Heart left ventricle (tissue), 13 donors: ENCODE measurements around the gene DPP10.

Experiments
- POLR2A ChIP-seq, 2 donors: fragments of 450-650 bp; IDR thresholded peaks; one replicate each; pipeline ENCODE4 v1.6.1; 2017; ENCODE audit warnings: antibody characterized with exemption in 2 of 2, mild to moderate bottlenecking in 2 of 2, moderate library complexity in 2 of 2
- TF ChIP-seq, protein P1 (sequence below), 12 donors: fragments of 200-600 bp; sonication (generic) in 4 of 12; IDR thresholded peaks; one replicate each; pipeline versions ENCODE4 v1.5.0 to v1.8.0; 2018 to 2022; ENCODE audit warnings: antibody characterized with exemption in 12 of 12, mild to moderate bottlenecking in 5 of 12
- donor health status: ischemic (EF 13 %, LVEDD 7.1; RV severe dilation, severe dysfunction).
- donor health status: DM: no; HTN: yes; CAD: no.
- donor health status: DM: no; HTN: no; CAD: no.
- donor health status: ischemic (EF 25% LVEDD 6.9; RV normal size, moderate dysfunction).
- donor health status: ischemic (EF 25% LVEDD 5.7; RV mildly dilated, moderate dysfunction).
- donor health status: ischemic (EF 35%, LVEDD 5.7; RV mildly dilated, moderate dysfunction).
- donor health status: nonischemic (EF 11% LVEDD 7.7; RV severe dilation, severe dysfunction).
- donor health status: DM: yes; HTN: yes; CAD: no.
- donor health status: PGD.
- donor health status: ischemic (EF 29% LVEDD 5.4; RV normal size, mild dysfunction).
- donor health status: nonischemic (EF 23%, LVEDD 6.1; RV moderate dilation, normal function).

DNA sequence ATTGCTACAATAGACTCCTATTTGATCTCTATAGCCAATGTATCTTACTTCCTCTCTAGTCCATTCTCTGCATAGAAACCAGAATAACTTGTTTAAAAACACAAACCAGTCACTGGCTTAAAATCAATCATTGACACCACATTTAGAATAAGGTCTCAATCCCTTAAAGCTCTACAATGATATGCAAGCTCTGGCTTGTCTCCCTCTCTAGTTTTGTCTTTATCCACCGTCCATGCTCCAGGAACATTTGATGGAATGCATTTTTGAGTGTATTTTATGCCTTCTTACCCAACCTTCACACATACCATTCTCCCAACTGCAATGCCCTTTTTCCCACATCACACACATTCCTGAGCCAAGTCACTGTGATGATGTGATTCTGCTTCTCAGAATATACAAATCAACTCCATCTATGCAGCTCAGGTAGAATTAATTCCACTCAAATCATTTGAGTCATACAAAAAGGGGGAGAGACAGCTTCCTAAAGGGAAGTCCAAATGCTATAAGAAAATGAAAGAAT is 1107.2 kb downstream of the DPP10 start:
- TF ChIP-seq POLR2A (IDR thresholded peaks at IDR 0.05): no peak
- TF ChIP-seq, protein P1, sequence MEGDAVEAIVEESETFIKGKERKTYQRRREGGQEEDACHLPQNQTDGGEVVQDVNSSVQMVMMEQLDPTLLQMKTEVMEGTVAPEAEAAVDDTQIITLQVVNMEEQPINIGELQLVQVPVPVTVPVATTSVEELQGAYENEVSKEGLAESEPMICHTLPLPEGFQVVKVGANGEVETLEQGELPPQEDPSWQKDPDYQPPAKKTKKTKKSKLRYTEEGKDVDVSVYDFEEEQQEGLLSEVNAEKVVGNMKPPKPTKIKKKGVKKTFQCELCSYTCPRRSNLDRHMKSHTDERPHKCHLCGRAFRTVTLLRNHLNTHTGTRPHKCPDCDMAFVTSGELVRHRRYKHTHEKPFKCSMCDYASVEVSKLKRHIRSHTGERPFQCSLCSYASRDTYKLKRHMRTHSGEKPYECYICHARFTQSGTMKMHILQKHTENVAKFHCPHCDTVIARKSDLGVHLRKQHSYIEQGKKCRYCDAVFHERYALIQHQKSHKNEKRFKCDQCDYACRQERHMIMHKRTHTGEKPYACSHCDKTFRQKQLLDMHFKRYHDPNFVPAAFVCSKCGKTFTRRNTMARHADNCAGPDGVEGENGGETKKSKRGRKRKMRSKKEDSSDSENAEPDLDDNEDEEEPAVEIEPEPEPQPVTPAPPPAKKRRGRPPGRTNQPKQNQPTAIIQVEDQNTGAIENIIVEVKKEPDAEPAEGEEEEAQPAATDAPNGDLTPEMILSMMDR (IDR thresholded peaks at IDR 0.05): no peak
